Stomach (tissue), 9 donors: ENCODE measurements around the gene EFNA4. TPM values are rescaled to one million over a fixed set of nuclear protein-coding genes. Genes with fewer than 3 reads are reported as not detected.

ENCODE experiments used
- DNase-seq, 2 donors: peaks; one replicate each; pipeline versions ENCODE4 v3.0.0 to v3.0.0-alpha.2; 2013 to 2019
- H3K27ac ChIP-seq, 5 donors: fragments of 200-600 bp in 4 of 5; sonication (generic) in 4 of 5; one replicate each; pipeline ENCODE4 v1.5.1; 2013 to 2019; ENCODE audit warnings: mild to moderate bottlenecking in 1 of 5, moderate library complexity in 1 of 5
- H3K27me3 ChIP-seq, 3 donors: fragments of 200-600 bp; sonication (generic); one replicate each; pipeline ENCODE4 v1.5.1; 2017 to 2019; ENCODE audit warnings: mixed run types in 1 of 3
- H3K36me3 ChIP-seq, 4 donors: fragments of 200-600 bp; sonication (generic); 1 replicate in 3 of 4; 2 replicates in 1 of 4; pipeline ENCODE4 v1.5.1; 2016 to 2019
- H3K4me1 ChIP-seq, 4 donors: fragments of 200-600 bp; sonication (generic); one replicate each; pipeline ENCODE4 v1.5.1; 2016 to 2019
- H3K4me3 ChIP-seq, 4 donors: fragments of 200-600 bp; sonication (generic) in 3 of 4; one replicate each; pipeline ENCODE4 v1.5.1; 2016 to 2019; ENCODE audit warnings: mild to moderate bottlenecking in 1 of 4
- H3K9me3 ChIP-seq, 4 donors: fragments of 200-600 bp; sonication (generic); one replicate each; pipeline ENCODE4 v1.5.1; 2016 to 2019
- CTCF ChIP-seq, 7 experiments: fragments of 450-650 bp in 4 of 7; fragments of 200-600 bp in 3 of 7; sonication (generic) in 3 of 7; IDR thresholded peaks; one replicate each; pipeline ENCODE4 v1.5.1; 2016 to 2019; ENCODE audit warnings: antibody characterized with exemption in 7 of 7, control low read depth in 2 of 7, mild to moderate bottlenecking in 1 of 7
- EP300 ChIP-seq: sonication (generic); formaldehyde crosslinking; IDR thresholded peaks from one replicate; pipeline ENCODE4 v1.6.1; 2017; ENCODE audit warnings: antibody characterized with exemption
- POLR2A ChIP-seq, 4 donors: fragments of 450-650 bp; IDR thresholded peaks; one replicate each; pipeline ENCODE4 v1.6.1; 2016; ENCODE audit warnings: antibody characterized with exemption in 4 of 4, control low read depth in 2 of 4, mild to moderate bottlenecking in 1 of 4, moderate library complexity in 1 of 4
- POLR2AphosphoS5 ChIP-seq, 3 donors: sonication (generic); formaldehyde crosslinking; IDR thresholded peaks; one replicate each; pipeline ENCODE4 v1.6.1; 2016; ENCODE audit warnings: antibody characterized with exemption in 3 of 3
- WGBS, 5 donors: extraction: QIAGEN DNeasy Blood & Tissue Kit in 3 of 5; methylation state at CpG; one replicate each; pipeline versions ENCODE4 v1.1.5 to v1.1.7; 2013 to 2018; 5-methylcytosine and 5-hydroxymethylcytosine counted together
- intact Hi-C: fragments of 100-400 bp; cut with DNase I; formaldehyde crosslinking; loops from one replicate; pipeline ENCODE4 v1.15.1; 2023; ENCODE audit warnings: low total_unique reads
- polyA plus RNA-seq, 3 donors: library from polyadenylated mRNA; stranded (reverse); fragments of 200-250 nt; gene quantifications; one replicate each; pipeline ENCODE4 v1.2.3, GENCODE V29; 2013
- total RNA-seq, 5 donors: library from RNA; depleted of rRNA; stranded (reverse); fragments of >200 nt; gene quantifications; one replicate each; pipeline versions ENCODE4 v1.1.0 to v1.2.3, GENCODE V29; 2014 to 2016
- donor health status: healthy with polysubstance abuse.
- donor health status: Bipolar disorder and iron deficiency.
- donor health status: healthy.

Gene EFNA4
- total and polyA plus RNA-seq, 8 donors = 3.5 to 13.2 (median 6.2) TPM; not detected in 2

DNA sequence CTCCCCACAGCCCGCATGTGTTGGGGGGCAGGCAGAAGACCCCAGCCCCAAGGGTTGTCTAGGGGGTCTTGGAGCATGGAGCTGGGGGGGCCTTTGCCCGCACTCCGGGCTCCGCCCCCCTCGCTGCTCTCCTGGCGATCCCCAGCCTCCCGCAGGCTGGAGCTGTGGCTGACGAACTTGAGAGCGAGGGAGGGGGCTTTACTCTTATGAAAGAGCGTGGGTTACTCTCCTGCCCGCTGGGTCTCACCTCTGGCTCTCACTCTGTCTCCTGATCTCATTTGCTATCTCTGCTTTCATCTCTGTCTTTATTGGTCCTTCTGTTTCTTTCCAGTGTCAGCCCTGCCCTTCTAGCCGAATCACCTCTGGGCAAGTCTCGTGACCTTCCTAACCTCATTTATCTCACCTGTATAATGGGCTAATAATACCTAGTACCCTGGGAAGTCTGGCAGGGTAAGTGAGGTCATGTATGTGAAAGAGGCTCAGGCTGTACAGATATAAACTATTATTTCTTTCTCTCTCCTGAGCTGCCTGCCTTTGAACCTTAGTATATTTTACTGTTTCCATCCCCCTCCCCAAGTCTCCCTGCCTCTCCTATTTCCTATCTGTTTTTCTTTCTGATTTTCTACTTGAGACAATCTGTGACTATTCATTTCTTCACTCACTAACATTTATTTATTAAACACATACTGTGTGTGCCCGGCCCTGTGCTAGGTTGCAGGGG, 731 bp downstream of the EFNA4 start:
- peak overlapping the region; percentile 82 to 92 (median 89) for H3K27ac ChIP-seq
- no peak for TF ChIP-seq POLR2AphosphoS5 (IDR thresholded peaks at IDR 0.05)
- no peak for TF ChIP-seq CTCF (IDR thresholded peaks at IDR 0.05)
- TF ChIP-seq POLR2A (IDR thresholded peaks at IDR 0.05) = no peak
- no peak for TF ChIP-seq EP300
- peak overlapping the region; percentile 73 to 91 (median 78) for H3K4me3 ChIP-seq
- H3K36me3 ChIP-seq = peaks cover 11 to 47% (median 39%) of the 10 kb centered on the region in 4 donors
- H3K27me3 ChIP-seq = peaks cover 0 to 4% (median 0%) of the 10 kb centered on the region in 3 donors
- intact Hi-C loops = no loop called here
- DNase-seq = peak in 1 of 2 donors; percentile 80
- H3K9me3 ChIP-seq = no peaks in the 10 kb centered on the region
- peaks cover 20 to 44% (median 40%) of the 10 kb centered on the region in 4 donors for H3K4me1 ChIP-seq
- WGBS, 5 donors = 6 to 11% (median 9%) methylated on average over 13 to 14 of the region's 14 CpGs

DNA sequence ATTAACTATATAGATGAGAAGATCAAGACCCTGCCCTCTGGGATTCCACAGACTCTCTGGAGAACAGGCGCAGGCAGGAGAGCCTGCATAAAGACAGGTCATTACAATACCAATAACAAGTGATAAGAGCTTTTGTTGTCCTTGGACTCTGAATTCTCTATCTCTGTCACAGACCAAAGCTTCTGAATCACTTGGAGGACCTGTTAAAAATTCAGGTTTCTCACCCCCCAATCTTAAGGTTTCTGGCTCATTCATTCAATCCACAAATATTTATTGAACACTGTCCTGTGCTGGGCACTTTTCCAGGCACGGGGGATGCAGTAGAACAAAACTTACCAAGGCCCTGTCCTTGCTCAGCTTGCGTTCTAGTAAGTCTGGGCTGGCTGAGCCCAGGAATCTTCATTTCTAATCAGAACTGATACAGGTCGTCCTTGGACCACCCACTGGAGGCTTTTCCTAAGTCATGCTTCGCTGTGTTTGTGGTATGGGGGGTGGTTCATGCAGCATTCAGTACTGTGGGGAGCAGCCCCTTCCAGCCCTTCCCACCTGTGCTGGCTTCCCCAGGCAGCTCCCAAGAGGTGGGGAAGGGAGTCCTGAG, 1.4 kb downstream of the EFNA4 start:
- Histone ChIP-seq H3K4me3 (peak overlapping the region in 2 of 4 donors; percentile 79 to 91), H3K9me3 (no peaks in the 10 kb centered on the region), H3K27ac (no peak overlapping the region), H3K4me1 (peaks cover 20 to 49% (median 41%) of the 10 kb centered on the region in 4 donors), H3K27me3 (peaks cover 0 to 4% (median 0%) of the 10 kb centered on the region in 3 donors), H3K36me3 (peaks cover 5 to 45% (median 34%) of the 10 kb centered on the region in 4 donors)
- TF ChIP-seq EP300 (no peak), POLR2AphosphoS5 (IDR thresholded peaks at IDR 0.05) (no peak), CTCF (IDR thresholded peaks at IDR 0.05) (no peak), POLR2A (IDR thresholded peaks at IDR 0.05) (no peak)
- no peak for DNase-seq
- 54 to 63% (median 57%) methylated on average over 5 of the region's 5 CpGs for WGBS, 5 donors
- intact Hi-C loops = no loop called here

GRCh38 chr1:155066777-155067176, 3.2 kb downstream of the EFNA4 start:
- Histone ChIP-seq H3K4me3 (no peak overlapping the region), H3K27ac (no peak overlapping the region), H3K27me3 (peaks cover 0 to 4% (median 0%) of the 10 kb centered on the region in 3 donors), H3K4me1 (peaks cover 33 to 59% (median 51%) of the 10 kb centered on the region in 4 donors), H3K36me3 (peaks cover 0 to 31% (median 23%) of the 10 kb centered on the region in 4 donors), H3K9me3 (no peaks in the 10 kb centered on the region)
- intact Hi-C loops = no loop called here
- no peak for DNase-seq
- WGBS, 5 donors = 73 to 89% (median 84%) methylated on average over 7 to 8 of the region's 8 CpGs
- TF ChIP-seq EP300 (no peak), POLR2A (IDR thresholded peaks at IDR 0.05) (no peak), POLR2AphosphoS5 (IDR thresholded peaks at IDR 0.05) (no peak), CTCF (IDR thresholded peaks at IDR 0.05) (no peak)

GRCh38 chr1:155068599-155068998, 5.1 kb downstream of the EFNA4 start:
- peaks cover 0 to 27% (median 22%) of the 10 kb centered on the region in 4 donors for H3K36me3 ChIP-seq
- intact Hi-C loops = no loop called here
- WGBS, 5 donors = 89 to 96% (median 95%) methylated on average over 3 of the region's 3 CpGs
- H3K4me3 ChIP-seq = no peak overlapping the region
- no peaks in the 10 kb centered on the region for H3K9me3 ChIP-seq
- DNase-seq = no peak
- H3K4me1 ChIP-seq = peaks cover 16 to 41% (median 35%) of the 10 kb centered on the region in 4 donors
- H3K27me3 ChIP-seq = no peaks in the 10 kb centered on the region
- TF ChIP-seq POLR2A (IDR thresholded peaks at IDR 0.05) = no peak
- TF ChIP-seq POLR2AphosphoS5 (IDR thresholded peaks at IDR 0.05) = no peak
- no peak for TF ChIP-seq CTCF (IDR thresholded peaks at IDR 0.05)
- TF ChIP-seq EP300 = no peak
- no peak overlapping the region for H3K27ac ChIP-seq
